Adrenal gland (tissue), 12 donors: ENCODE results near the gene MAK. TPM values are rescaled to one million over a fixed set of nuclear protein-coding genes. Genes with fewer than 3 reads are reported as not detected.

Experiments used
- DNase-seq, 7 donors: peaks; one replicate each; pipeline ENCODE4 v3.0.0-alpha.2; 2019 to 2020
- H3K27ac ChIP-seq, 5 donors: fragments of 200-600 bp; sonication (generic) in 4 of 5; 1 replicate in 3 of 5; 2 replicates in 2 of 5; pipeline versions ENCODE4 v1.5.1 to v1.8.0; 2016 to 2020; ENCODE audit warnings: mild to moderate bottlenecking in 1 of 5
- H3K27me3 ChIP-seq: fragments of 200-600 bp; 2 replicates; pipeline ENCODE4 v1.8.0; 2021
- H3K36me3 ChIP-seq, 2 donors: fragments of 200-600 bp; replicated peaks in 1 of 2; 1 replicate in 1 of 2; 2 replicates in 1 of 2; pipeline versions ENCODE4 v1.5.1 to v1.8.0; 2018 to 2022
- H3K4me1 ChIP-seq, 2 donors: fragments of 200-600 bp; replicated peaks in 1 of 2; 1 replicate in 1 of 2; 2 replicates in 1 of 2; pipeline versions ENCODE4 v1.5.1 to v1.8.0; 2018 to 2021
- H3K4me3 ChIP-seq, 4 donors: fragments of 200-600 bp; sonication (generic) in 3 of 4; one replicate each; pipeline ENCODE4 v1.5.1; 2016 to 2018
- H3K9me3 ChIP-seq, 3 donors: fragments of 200-600 bp; sonication (generic) in 1 of 3; replicated peaks in 1 of 3; 1 replicate in 2 of 3; 2 replicates in 1 of 3; pipeline versions ENCODE4 v1.5.1 to v1.8.0; 2016 to 2021
- POLR2A ChIP-seq, 2 donors: fragments of 450-650 bp; IDR thresholded peaks; one replicate each; pipeline ENCODE4 v1.6.1; 2017; ENCODE audit warnings: antibody characterized with exemption in 2 of 2, mild to moderate bottlenecking in 2 of 2, moderate library complexity in 1 of 2
- WGBS, 4 donors: extraction: QIAGEN DNeasy Blood & Tissue Kit in 2 of 4; methylation state at CpG; one replicate each; pipeline versions ENCODE4 v1.1.5 to v1.1.7; 2013 to 2017; 5-methylcytosine and 5-hydroxymethylcytosine counted together
- intact Hi-C, 2 donors: fragments of 100-400 bp; cut with DNase I; formaldehyde crosslinking; loops; one replicate each; pipeline versions ENCODE4 v1.14.1 to v1.15.0; 2022 to 2023
- polyA plus RNA-seq, 3 donors: library from polyadenylated mRNA; stranded (reverse); fragments of 200-250 nt in 2 of 3; fragments of 350-450 nt in 1 of 3; fragmentation: Illumina TruSeq in 1 of 3; extraction: RNeasy Lipid Tissue Mini Kit (QIAGEN cat#74804) in 1 of 3; gene quantifications; one replicate each; pipeline ENCODE4 v1.2.3, GENCODE V29; 2013 to 2014
- total RNA-seq, 9 donors: library from RNA; depleted of rRNA in 4 of 9; stranded (reverse); fragments of >200 nt in 4 of 9; fragments of 120-200 nt in 1 of 9; fragmentation: NEBNext Ultra II Directional in 1 of 9; extraction: Animal tissue kit (Norgen Biotek cat#: 25700) in 1 of 9; gene quantifications; one replicate each; pipeline versions ENCODE4 v1.1.0 to v1.2.4, GENCODE V29; 2013 to 2023
- TF ChIP-seq, protein P1 (sequence below), 6 experiments: fragments of 450-650 bp in 4 of 6; fragments of 200-600 bp in 2 of 6; sonication (generic) in 1 of 6; IDR thresholded peaks; 1 replicate in 5 of 6; 2 replicates in 1 of 6; pipeline versions ENCODE4 v1.5.1 to v1.8.0; 2016 to 2021; ENCODE audit warnings: antibody characterized with exemption in 6 of 6, mild to moderate bottlenecking in 2 of 6, moderate library complexity in 1 of 6
- donor health status: healthy with polysubstance abuse.
- donor health status: Bipolar disorder and iron deficiency.
- donor health status: DM: yes; HTN: yes; CAD: no.
- donor health status: DM: no; HTN: no; CAD: no.
- donor health status: DM: no; HTN: no; CAD: no.
- donor health status: DM: yes; HTN: yes; CAD: no.

Gene MAK
- total and polyA plus RNA-seq, 12 donors = under 0.01 to 0.43 (median 0.10) TPM; not detected in 4

DNA sequence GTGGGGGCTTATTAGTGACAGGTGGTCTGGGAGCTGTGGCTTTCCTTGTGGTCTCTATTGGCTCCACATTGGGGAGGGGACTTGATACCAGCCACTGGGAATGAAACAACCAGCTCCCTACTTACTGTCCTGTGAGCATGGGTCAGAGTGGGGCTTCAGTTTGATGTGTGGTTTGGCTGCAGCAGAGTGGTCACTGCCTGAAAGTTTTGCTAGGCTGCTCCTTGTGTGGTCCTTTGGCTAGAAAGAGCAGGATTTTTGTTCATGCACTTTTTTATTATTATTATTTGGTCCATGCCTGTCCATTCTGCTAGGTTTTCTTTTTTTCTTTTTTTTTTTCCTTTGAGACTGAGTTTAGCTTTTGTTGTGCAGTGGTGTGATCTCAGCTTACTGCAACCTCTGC is 98.3 kb downstream of the MAK start:
- Histone ChIP-seq H3K27ac (no peak overlapping the region), H3K4me1 (no peaks in the 10 kb centered on the region), H3K36me3 (no peaks in the 10 kb centered on the region), H3K9me3 (no peaks in the 10 kb centered on the region), H3K4me3 (no peak overlapping the region), H3K27me3 (no peaks in the 10 kb centered on the region)
- DNase-seq = peak in 2 of 7 donors; percentile 3 to 24
- TF ChIP-seq, protein P1, sequence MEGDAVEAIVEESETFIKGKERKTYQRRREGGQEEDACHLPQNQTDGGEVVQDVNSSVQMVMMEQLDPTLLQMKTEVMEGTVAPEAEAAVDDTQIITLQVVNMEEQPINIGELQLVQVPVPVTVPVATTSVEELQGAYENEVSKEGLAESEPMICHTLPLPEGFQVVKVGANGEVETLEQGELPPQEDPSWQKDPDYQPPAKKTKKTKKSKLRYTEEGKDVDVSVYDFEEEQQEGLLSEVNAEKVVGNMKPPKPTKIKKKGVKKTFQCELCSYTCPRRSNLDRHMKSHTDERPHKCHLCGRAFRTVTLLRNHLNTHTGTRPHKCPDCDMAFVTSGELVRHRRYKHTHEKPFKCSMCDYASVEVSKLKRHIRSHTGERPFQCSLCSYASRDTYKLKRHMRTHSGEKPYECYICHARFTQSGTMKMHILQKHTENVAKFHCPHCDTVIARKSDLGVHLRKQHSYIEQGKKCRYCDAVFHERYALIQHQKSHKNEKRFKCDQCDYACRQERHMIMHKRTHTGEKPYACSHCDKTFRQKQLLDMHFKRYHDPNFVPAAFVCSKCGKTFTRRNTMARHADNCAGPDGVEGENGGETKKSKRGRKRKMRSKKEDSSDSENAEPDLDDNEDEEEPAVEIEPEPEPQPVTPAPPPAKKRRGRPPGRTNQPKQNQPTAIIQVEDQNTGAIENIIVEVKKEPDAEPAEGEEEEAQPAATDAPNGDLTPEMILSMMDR (IDR thresholded peaks at IDR 0.05) = no peak
- TF ChIP-seq POLR2A (IDR thresholded peaks at IDR 0.05) = no peak
- intact Hi-C loops = loop anchor here in 1 of 2 donors (10.0 kb wide), 1 partner anchor 45 kb away; the partner anchor contains the start of genes C6orf52 and PAK1IP1

- no peak for TF ChIP-seq POLR2A (IDR thresholded peaks at IDR 0.05)
- TF ChIP-seq, protein P1 (IDR thresholded peaks at IDR 0.05) = no peak
- H3K36me3 ChIP-seq = no peaks in the 10 kb centered on the region
- 85 to 89% (median 86%) methylated on average over 2 of the region's 2 CpGs for WGBS, 4 donors
- no peak overlapping the region for H3K27ac ChIP-seq
- H3K9me3 ChIP-seq = no peaks in the 10 kb centered on the region
- intact Hi-C loops = no loop called here
- no peaks in the 10 kb centered on the region for H3K4me1 ChIP-seq
- DNase-seq = no peak
- no peak overlapping the region for H3K4me3 ChIP-seq
- no peaks in the 10 kb centered on the region for H3K27me3 ChIP-seq
Measured at GRCh38 chr6:10736731-10737130, 101.6 kb downstream of the MAK start.

DNA sequence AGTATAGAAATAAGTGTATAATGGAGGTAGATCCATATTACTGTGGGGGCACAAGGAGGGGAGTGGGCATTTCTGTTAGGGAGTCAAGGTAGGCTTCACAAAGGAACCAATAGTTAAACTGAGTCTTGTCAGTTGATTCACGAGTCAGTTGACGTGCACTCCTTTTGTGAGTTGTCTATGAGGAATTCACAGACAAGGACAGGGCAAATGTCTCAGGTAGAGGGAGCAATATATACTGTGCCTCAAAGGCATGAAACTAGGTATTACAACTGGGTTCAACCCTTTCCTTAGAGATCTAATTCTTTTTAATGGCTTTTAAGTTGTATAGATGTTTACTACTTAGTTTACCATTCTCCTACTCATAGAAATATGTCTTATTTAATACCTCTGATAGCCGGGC is 104.5 kb downstream of the MAK start:
- Histone ChIP-seq H3K4me1 (peaks cover 0 to 8% of the 10 kb centered on the region in 2 donors), H3K4me3 (no peak overlapping the region), H3K36me3 (peaks cover 0 to 15% of the 10 kb centered on the region in 2 donors), H3K27ac (no peak overlapping the region), H3K9me3 (no peaks in the 10 kb centered on the region), H3K27me3 (no peaks in the 10 kb centered on the region)
- no peak for TF ChIP-seq POLR2A (IDR thresholded peaks at IDR 0.05)
- TF ChIP-seq, protein P1 (IDR thresholded peaks at IDR 0.05) = no peak
- 91 to 98% (median 95%) methylated on average over 3 of the region's 3 CpGs for WGBS, 4 donors
- peak in 1 of 7 donors; percentile 21 for DNase-seq
- intact Hi-C loops = no loop called here

GRCh38 chr6:10733151-10733715 is 105.1 kb downstream of the MAK start:
- H3K4me1 ChIP-seq = peaks cover 0 to 8% of the 10 kb centered on the region in 2 donors
- H3K4me3 ChIP-seq = no peak overlapping the region
- TF ChIP-seq, protein P1 (IDR thresholded peaks at IDR 0.05) = no peak
- no peak for TF ChIP-seq POLR2A (IDR thresholded peaks at IDR 0.05)
- DNase-seq = no peak
- WGBS, 4 donors = 91 to 97% (median 92%) methylated on average over 17 of the region's 17 CpGs
- H3K9me3 ChIP-seq = no peaks in the 10 kb centered on the region
- H3K36me3 ChIP-seq = peaks cover 0 to 15% of the 10 kb centered on the region in 2 donors
- H3K27me3 ChIP-seq = no peaks in the 10 kb centered on the region
- no peak overlapping the region for H3K27ac ChIP-seq
- intact Hi-C loops = no loop called here
